Measurements from ENCODE around the gene HAPLN2. TPM values are rescaled to one million over a fixed set of nuclear protein-coding genes. Genes with fewer than 3 reads are reported as not detected.

The HAPLN2 gene
- total and polyA plus RNA-seq, 2 of the 8 experiments (the other 6 are each of a cell fraction or from before 2014, with no cell fraction given): 0.19 to 0.51 TPM

DNA sequence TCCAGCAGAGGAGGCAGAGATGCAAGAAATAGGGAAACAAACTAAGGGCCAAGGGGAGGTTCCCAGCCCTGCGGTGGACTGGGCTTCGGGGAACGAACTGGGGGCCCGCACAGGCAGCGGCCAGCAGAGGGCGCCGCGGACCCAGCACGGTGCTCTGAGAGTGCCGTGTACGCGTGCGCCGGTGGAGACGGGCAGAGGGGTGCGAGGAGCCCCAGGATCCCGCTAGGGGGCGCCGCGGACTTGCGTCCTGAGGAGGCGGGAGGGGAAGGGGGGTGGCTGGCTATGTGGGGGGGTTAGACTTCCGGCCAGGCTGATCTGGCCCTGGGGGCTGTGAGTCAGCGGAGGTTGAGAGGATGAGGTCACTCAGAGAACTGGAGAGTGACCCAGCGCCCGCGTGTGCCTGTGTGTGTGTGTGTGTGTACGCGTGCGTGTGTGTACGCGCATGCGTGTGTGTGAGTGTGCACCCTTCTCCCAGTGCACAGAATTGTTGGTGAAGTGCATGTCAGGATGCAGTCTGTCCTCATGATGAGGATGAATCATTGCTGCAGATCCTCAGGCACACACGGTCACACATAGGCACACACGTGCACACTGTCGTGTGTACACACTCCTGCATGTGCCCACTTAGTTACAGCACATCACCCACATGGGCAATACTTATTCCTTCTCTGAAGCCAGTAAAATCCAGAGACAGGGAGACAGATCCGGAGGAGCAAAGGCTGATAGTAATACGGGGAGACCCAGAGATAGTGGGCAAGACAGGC, 41.0 kb downstream of the HAPLN2 start (continued):
- TF ChIP-seq SAP30 (IDR thresholded peaks at IDR 0.05; ENCODE audit: insufficient read depth, insufficient replicate concordance, low read length) (no peak), FOSL1 (IDR thresholded peaks at IDR 0.05; ENCODE audit: insufficient read depth, low read depth, low read length) (no peak), GABPA (IDR thresholded peaks at IDR 0.05; ENCODE audit: borderline replicate concordance, insufficient read depth, low read length) (0 out of 2 replicates have a peak, but pooled peaks have one; percentile 41), TAF1 (IDR thresholded peaks at IDR 0.05; ENCODE audit: low read depth, low read length) (no peak), EP300 (IDR thresholded peaks at IDR 0.05; ENCODE audit: borderline replicate concordance in 1 of 2, low read depth in 2 of 2, low read length in 2 of 2) (peak in 1 of 2 experiments; percentile 71; a peak in 1 of 3 replicates), MAFK (IDR thresholded peaks at IDR 0.05; ENCODE audit: low read depth, low read length) (peak; percentile 44; the same call in 1 of the 2 replicates), ZNF274 (IDR thresholded peaks at IDR 0.05; ENCODE audit: borderline replicate concordance, extremely low read depth, low read length) (no peak), TCF12 (IDR thresholded peaks at IDR 0.05; ENCODE audit: low read depth, low read length) (0 out of 2 replicates have a peak, but pooled peaks have one; percentile 39), NANOG (IDR thresholded peaks at IDR 0.05; ENCODE audit: insufficient read depth, low read depth, low read length, poor library complexity, severe bottlenecking) (peak; percentile 47), SRF (IDR thresholded peaks at IDR 0.05; ENCODE audit: low read depth, low read length) (peak; percentile 45; the same call in 1 of the 2 replicates), KDM1A (IDR thresholded peaks at IDR 0.05; ENCODE audit: borderline replicate concordance, low read length) (peak; percentile 96), KDM5A (IDR thresholded peaks at IDR 0.05; ENCODE audit: low read length) (no peak), ASH2L (IDR thresholded peaks at IDR 0.05; ENCODE audit: low read length) (no peak), SIX5 (IDR thresholded peaks at IDR 0.05; ENCODE audit: low read depth, low read length) (no peak), RXRA (IDR thresholded peaks at IDR 0.05; ENCODE audit: insufficient read depth, low read depth, low read length) (0 out of 2 replicates have a peak, but pooled peaks have one; percentile 18), BRCA1 (IDR thresholded peaks at IDR 0.05; ENCODE audit: low read depth, low read length) (no peak), POLR2AphosphoS5 (IDR thresholded peaks at IDR 0.05; ENCODE audit: low read depth, low read length) (no peak), EGR1 (IDR thresholded peaks at IDR 0.05; ENCODE audit: borderline replicate concordance, low read depth, low read length) (peak; percentile 40; the same call in 1 of the 2 replicates)
- TF ChIP-seq, protein P1, sequence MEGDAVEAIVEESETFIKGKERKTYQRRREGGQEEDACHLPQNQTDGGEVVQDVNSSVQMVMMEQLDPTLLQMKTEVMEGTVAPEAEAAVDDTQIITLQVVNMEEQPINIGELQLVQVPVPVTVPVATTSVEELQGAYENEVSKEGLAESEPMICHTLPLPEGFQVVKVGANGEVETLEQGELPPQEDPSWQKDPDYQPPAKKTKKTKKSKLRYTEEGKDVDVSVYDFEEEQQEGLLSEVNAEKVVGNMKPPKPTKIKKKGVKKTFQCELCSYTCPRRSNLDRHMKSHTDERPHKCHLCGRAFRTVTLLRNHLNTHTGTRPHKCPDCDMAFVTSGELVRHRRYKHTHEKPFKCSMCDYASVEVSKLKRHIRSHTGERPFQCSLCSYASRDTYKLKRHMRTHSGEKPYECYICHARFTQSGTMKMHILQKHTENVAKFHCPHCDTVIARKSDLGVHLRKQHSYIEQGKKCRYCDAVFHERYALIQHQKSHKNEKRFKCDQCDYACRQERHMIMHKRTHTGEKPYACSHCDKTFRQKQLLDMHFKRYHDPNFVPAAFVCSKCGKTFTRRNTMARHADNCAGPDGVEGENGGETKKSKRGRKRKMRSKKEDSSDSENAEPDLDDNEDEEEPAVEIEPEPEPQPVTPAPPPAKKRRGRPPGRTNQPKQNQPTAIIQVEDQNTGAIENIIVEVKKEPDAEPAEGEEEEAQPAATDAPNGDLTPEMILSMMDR (IDR thresholded peaks at IDR 0.05; ENCODE audit: control extremely low read depth in 1 of 3, insufficient read depth in 1 of 3, low read depth in 1 of 3, low read length in 3 of 3): peak in 2 of 3 experiments; percentile 97 to 99; a peak in 3 of 4 replicates

Measured in H1 (cell line).